ENCODE results near the gene VWDE. TPM values are rescaled to one million over a fixed set of nuclear protein-coding genes. Genes with fewer than 3 reads are reported as not detected.

Gene VWDE
- polyA plus RNA-seq, 1 donor from 2014 or later, result 0.27 TPM

- Histone ChIP-seq H3K36me3 (ENCODE audit: insufficient read depth, low read length) (no peaks in the 10 kb centered on the region), H3K79me2 (replicated peaks; ENCODE audit: insufficient read depth, low read length) (no peaks in the 10 kb centered on the region), H3K4me3 (ENCODE audit: low read length) (no peak overlapping the region), H3F3A (ENCODE audit: insufficient read depth, low read length, poor library complexity, severe bottlenecking) (no peaks in the 10 kb centered on the region), H3K4me2 (ENCODE audit: low read length) (no peak overlapping the region), H4K20me1 (ENCODE audit: insufficient read depth) (no peaks in the 10 kb centered on the region), H3K27ac (ENCODE audit: low read length) (no peak overlapping the region), H3K9me3 (ENCODE audit: low read length) (no peaks in the 10 kb centered on the region), H3K9ac (ENCODE audit: low read length) (no peak overlapping the region), H3K27me3 (ENCODE audit: insufficient read depth, low read depth, low read length) (no peaks in the 10 kb centered on the region), H2AFZ (ENCODE audit: low read depth, low read length) (no peak overlapping the region), H3K9me2 (ENCODE audit: insufficient read depth, low read length) (no peaks in the 10 kb centered on the region)
- TF ChIP-seq EP300 (conservative IDR thresholded peaks at IDR 0.05; ENCODE audit: poor library complexity, severe bottlenecking), result no peak
- no peak for TF ChIP-seq TAF1 (IDR thresholded peaks at IDR 0.05; ENCODE audit: low read depth)
- TF ChIP-seq, protein P1, sequence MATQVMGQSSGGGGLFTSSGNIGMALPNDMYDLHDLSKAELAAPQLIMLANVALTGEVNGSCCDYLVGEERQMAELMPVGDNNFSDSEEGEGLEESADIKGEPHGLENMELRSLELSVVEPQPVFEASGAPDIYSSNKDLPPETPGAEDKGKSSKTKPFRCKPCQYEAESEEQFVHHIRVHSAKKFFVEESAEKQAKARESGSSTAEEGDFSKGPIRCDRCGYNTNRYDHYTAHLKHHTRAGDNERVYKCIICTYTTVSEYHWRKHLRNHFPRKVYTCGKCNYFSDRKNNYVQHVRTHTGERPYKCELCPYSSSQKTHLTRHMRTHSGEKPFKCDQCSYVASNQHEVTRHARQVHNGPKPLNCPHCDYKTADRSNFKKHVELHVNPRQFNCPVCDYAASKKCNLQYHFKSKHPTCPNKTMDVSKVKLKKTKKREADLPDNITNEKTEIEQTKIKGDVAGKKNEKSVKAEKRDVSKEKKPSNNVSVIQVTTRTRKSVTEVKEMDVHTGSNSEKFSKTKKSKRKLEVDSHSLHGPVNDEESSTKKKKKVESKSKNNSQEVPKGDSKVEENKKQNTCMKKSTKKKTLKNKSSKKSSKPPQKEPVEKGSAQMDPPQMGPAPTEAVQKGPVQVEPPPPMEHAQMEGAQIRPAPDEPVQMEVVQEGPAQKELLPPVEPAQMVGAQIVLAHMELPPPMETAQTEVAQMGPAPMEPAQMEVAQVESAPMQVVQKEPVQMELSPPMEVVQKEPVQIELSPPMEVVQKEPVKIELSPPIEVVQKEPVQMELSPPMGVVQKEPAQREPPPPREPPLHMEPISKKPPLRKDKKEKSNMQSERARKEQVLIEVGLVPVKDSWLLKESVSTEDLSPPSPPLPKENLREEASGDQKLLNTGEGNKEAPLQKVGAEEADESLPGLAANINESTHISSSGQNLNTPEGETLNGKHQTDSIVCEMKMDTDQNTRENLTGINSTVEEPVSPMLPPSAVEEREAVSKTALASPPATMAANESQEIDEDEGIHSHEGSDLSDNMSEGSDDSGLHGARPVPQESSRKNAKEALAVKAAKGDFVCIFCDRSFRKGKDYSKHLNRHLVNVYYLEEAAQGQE (IDR thresholded peaks at IDR 0.05; ENCODE audit: borderline replicate concordance), result no peak
- no peak for TF ChIP-seq MXI1 (conservative IDR thresholded peaks at IDR 0.05; ENCODE audit: poor library complexity, severe bottlenecking)
- no peak for TF ChIP-seq CTCF (IDR thresholded peaks at IDR 0.05; ENCODE audit: poor library complexity, severe bottlenecking)
- no peak for TF ChIP-seq RAD21 (conservative IDR thresholded peaks at IDR 0.05)
- TF ChIP-seq EZH2 (IDR thresholded peaks at IDR 0.05; ENCODE audit: borderline replicate concordance, insufficient read depth, low read length, poor library complexity, severe bottlenecking), result no peak
- no peak for TF ChIP-seq POLR2AphosphoS5 (IDR thresholded peaks at IDR 0.05)
These were observed 100.2 kb downstream of the VWDE start for GRCh38 chr7:12303495-12303894.

- Histone ChIP-seq H3K9me2 (ENCODE audit: insufficient read depth, low read length) (no peaks in the 10 kb centered on the region), H3K9me3 (ENCODE audit: low read length) (no peaks in the 10 kb centered on the region), H3K79me2 (replicated peaks; ENCODE audit: insufficient read depth, low read length) (no peaks in the 10 kb centered on the region), H3K27me3 (ENCODE audit: insufficient read depth, low read depth, low read length) (no peaks in the 10 kb centered on the region), H4K20me1 (ENCODE audit: insufficient read depth) (no peaks in the 10 kb centered on the region), H3K4me3 (ENCODE audit: low read length) (no peak overlapping the region), H3K9ac (ENCODE audit: low read length) (no peak overlapping the region), H2AFZ (ENCODE audit: low read depth, low read length) (no peak overlapping the region), H3K4me2 (ENCODE audit: low read length) (no peak overlapping the region), H3K27ac (ENCODE audit: low read length) (no peak overlapping the region), H3F3A (ENCODE audit: insufficient read depth, low read length, poor library complexity, severe bottlenecking) (no peaks in the 10 kb centered on the region), H3K36me3 (ENCODE audit: insufficient read depth, low read length) (no peaks in the 10 kb centered on the region)
- TF ChIP-seq RAD21 (conservative IDR thresholded peaks at IDR 0.05), result no peak
- no peak for TF ChIP-seq CTCF (IDR thresholded peaks at IDR 0.05; ENCODE audit: poor library complexity, severe bottlenecking)
- TF ChIP-seq, protein P1 (IDR thresholded peaks at IDR 0.05; ENCODE audit: borderline replicate concordance), result no peak
- TF ChIP-seq SMC3 (conservative IDR thresholded peaks at IDR 0.05; ENCODE audit: poor library complexity), result no peak
- TF ChIP-seq MXI1 (conservative IDR thresholded peaks at IDR 0.05; ENCODE audit: poor library complexity, severe bottlenecking), result no peak
- TF ChIP-seq EZH2 (IDR thresholded peaks at IDR 0.05; ENCODE audit: borderline replicate concordance, insufficient read depth, low read length, poor library complexity, severe bottlenecking), result no peak
- TF ChIP-seq TAF1 (IDR thresholded peaks at IDR 0.05; ENCODE audit: low read depth), result no peak
- TF ChIP-seq POLR2AphosphoS5 (IDR thresholded peaks at IDR 0.05), result no peak
- no peak for TF ChIP-seq EP300 (conservative IDR thresholded peaks at IDR 0.05; ENCODE audit: poor library complexity, severe bottlenecking)
These were observed 100.6 kb downstream of the VWDE start for GRCh38 chr7:12303062-12303461.

Data from neural cell (in vitro differentiated cells).